BLaER1 (cell line): ENCODE measurements around the gene SPI1.

Experiments
- H3K27ac ChIP-seq: shearing (Covaris generic); formaldehyde crosslinking; 2 replicates; pipeline ENCODE4 v1.8.1; 2022
- H3K27me3 ChIP-seq: shearing (Covaris generic); formaldehyde crosslinking; 2 replicates; pipeline ENCODE4 v1.8.1; 2022
- H3K36me3 ChIP-seq: shearing (Covaris generic); formaldehyde crosslinking; 2 replicates; pipeline ENCODE4 v1.8.1; 2022
- H3K4me1 ChIP-seq: shearing (Covaris generic); formaldehyde crosslinking; 2 replicates; pipeline ENCODE4 v1.8.1; 2022
- H3K4me2 ChIP-seq: shearing (Covaris generic); formaldehyde crosslinking; 2 replicates; pipeline ENCODE4 v1.8.1; 2022
- H3K4me3 ChIP-seq: shearing (Covaris generic); formaldehyde crosslinking; 2 replicates; pipeline ENCODE4 v1.8.1; 2022
- H3K9ac ChIP-seq: shearing (Covaris generic); formaldehyde crosslinking; 2 replicates; pipeline ENCODE4 v1.8.1; 2022
- H3K9me3 ChIP-seq: shearing (Covaris generic); formaldehyde crosslinking; 2 replicates; pipeline ENCODE4 v1.8.1; 2022
- H4K20me1 ChIP-seq: shearing (Covaris generic); formaldehyde crosslinking; 2 replicates; pipeline ENCODE4 v1.8.1; 2022
- Cebpa-rat ChIP-seq: shearing (Covaris generic); IDR thresholded peaks from 2 replicates; pipeline ENCODE4 v1.8.1; 2022

The SPI1 gene

GRCh38 chr11:47376107-47376524 is 2.2 kb downstream of the SPI1 start:
- Histone ChIP-seq H3K27me3 (no peaks in the 10 kb centered on the region), H3K27ac (peak overlapping the region; percentile 99), H4K20me1 (peaks cover 23% of the 10 kb centered on the region; the same call in 1 of the 2 replicates), H3K4me2 (peak overlapping the region; percentile 100), H3K9ac (peak overlapping the region; percentile 97), H3K4me3 (peak overlapping the region; percentile 83), H3K4me1 (peaks cover 53% of the 10 kb centered on the region), H3K9me3 (no peaks in the 10 kb centered on the region), H3K36me3 (peaks cover 45% of the 10 kb centered on the region)
- TF ChIP-seq Cebpa-rat: no peak

GRCh38 chr11:47375546-47376085 is 2.7 kb downstream of the SPI1 start:
- no peaks in the 10 kb centered on the region for H3K27me3 ChIP-seq
- peaks cover 50% of the 10 kb centered on the region for H3K36me3 ChIP-seq
- peaks cover 23% of the 10 kb centered on the region; the same call in 1 of the 2 replicates for H4K20me1 ChIP-seq
- H3K4me3 ChIP-seq: peak overlapping the region; percentile 83
- TF ChIP-seq Cebpa-rat: no peak
- peak overlapping the region; percentile 99 for H3K27ac ChIP-seq
- no peaks in the 10 kb centered on the region for H3K9me3 ChIP-seq
- H3K9ac ChIP-seq: peak overlapping the region; percentile 97
- peak overlapping the region; percentile 100 for H3K4me2 ChIP-seq
- H3K4me1 ChIP-seq: peaks cover 53% of the 10 kb centered on the region

GRCh38 chr11:47375020-47375419 is 3.3 kb downstream of the SPI1 start:
- Histone ChIP-seq H4K20me1 (peaks cover 28% of the 10 kb centered on the region; the same call in 1 of the 2 replicates), H3K27me3 (no peaks in the 10 kb centered on the region), H3K4me1 (peaks cover 56% of the 10 kb centered on the region), H3K27ac (peak overlapping the region; percentile 99), H3K4me3 (no peak overlapping the region), H3K9me3 (no peaks in the 10 kb centered on the region), H3K9ac (peak overlapping the region; percentile 97), H3K4me2 (peak overlapping the region; percentile 100), H3K36me3 (peaks cover 56% of the 10 kb centered on the region)
- no peak for TF ChIP-seq Cebpa-rat

GRCh38 chr11:47374720-47375019 is 3.7 kb downstream of the SPI1 start:
- peaks cover 60% of the 10 kb centered on the region for H3K36me3 ChIP-seq
- no peaks in the 10 kb centered on the region for H3K27me3 ChIP-seq
- peak overlapping the region; percentile 99 for H3K27ac ChIP-seq
- TF ChIP-seq Cebpa-rat: no peak
- peaks cover 32% of the 10 kb centered on the region; the same call in 1 of the 2 replicates for H4K20me1 ChIP-seq
- H3K4me3 ChIP-seq: no peak overlapping the region
- H3K4me1 ChIP-seq: peaks cover 59% of the 10 kb centered on the region
- H3K9ac ChIP-seq: peak overlapping the region; percentile 97; the same call in 1 of the 2 replicates
- peak overlapping the region; percentile 100 for H3K4me2 ChIP-seq
- H3K9me3 ChIP-seq: no peaks in the 10 kb centered on the region

- TF ChIP-seq Cebpa-rat: no peak
- H3K4me2 ChIP-seq: peak overlapping the region; percentile 100
- no peaks in the 10 kb centered on the region for H3K9me3 ChIP-seq
- H3K4me1 ChIP-seq: peaks cover 59% of the 10 kb centered on the region
- peaks cover 63% of the 10 kb centered on the region for H3K36me3 ChIP-seq
- peaks cover 35% of the 10 kb centered on the region; the same call in 1 of the 2 replicates for H4K20me1 ChIP-seq
- H3K27ac ChIP-seq: peak overlapping the region; percentile 99
- H3K9ac ChIP-seq: peak overlapping the region; percentile 57; the same call in 1 of the 2 replicates
- H3K4me3 ChIP-seq: no peak overlapping the region
- H3K27me3 ChIP-seq: no peaks in the 10 kb centered on the region
Measured at GRCh38 chr11:47373876-47374719, 4.2 kb downstream of the SPI1 start.

- no peaks in the 10 kb centered on the region for H3K27me3 ChIP-seq
- TF ChIP-seq Cebpa-rat: no peak
- peaks cover 48% of the 10 kb centered on the region; the same call in 1 of the 2 replicates for H4K20me1 ChIP-seq
- peaks cover 52% of the 10 kb centered on the region for H3K4me1 ChIP-seq
- H3K4me3 ChIP-seq: no peak overlapping the region
- H3K9me3 ChIP-seq: no peaks in the 10 kb centered on the region
- H3K4me2 ChIP-seq: no peak overlapping the region
- H3K9ac ChIP-seq: no peak overlapping the region
- H3K27ac ChIP-seq: no peak overlapping the region
- peaks cover 79% of the 10 kb centered on the region for H3K36me3 ChIP-seq
Measured at GRCh38 chr11:47372422-47372821, 5.9 kb downstream of the SPI1 start.

GRCh38 chr11:47369676-47370075 is 8.7 kb downstream of the SPI1 start:
- Histone ChIP-seq H3K36me3 (peaks cover 92% of the 10 kb centered on the region), H3K4me2 (no peak overlapping the region), H3K27me3 (no peaks in the 10 kb centered on the region), H3K27ac (no peak overlapping the region), H3K9ac (0 out of 2 replicates have a peak overlapping the region, but pooled peaks have one; percentile 1), H3K4me3 (no peak overlapping the region), H4K20me1 (peaks cover 36% of the 10 kb centered on the region; the same call in 1 of the 2 replicates), H3K4me1 (peaks cover 51% of the 10 kb centered on the region), H3K9me3 (no peaks in the 10 kb centered on the region)
- TF ChIP-seq Cebpa-rat: no peak

GRCh38 chr11:47366020-47366490 is 12.3 kb downstream of the SPI1 start:
- Histone ChIP-seq H4K20me1 (peaks cover 31% of the 10 kb centered on the region; the same call in 1 of the 2 replicates), H3K9ac (peak overlapping the region; percentile 30; the same call in 1 of the 2 replicates), H3K27ac (0 out of 2 replicates have a peak overlapping the region, but pooled peaks have one; percentile 23), H3K27me3 (no peaks in the 10 kb centered on the region), H3K4me1 (peaks cover 72% of the 10 kb centered on the region), H3K4me3 (no peak overlapping the region), H3K9me3 (no peaks in the 10 kb centered on the region), H3K36me3 (peaks cover 65% of the 10 kb centered on the region), H3K4me2 (peak overlapping the region; percentile 58)
- no peak for TF ChIP-seq Cebpa-rat

GRCh38 chr11:47361419-47361818 is 16.9 kb downstream of the SPI1 start:
- peak overlapping the region; percentile 99 for H3K27ac ChIP-seq
- peak overlapping the region; percentile 79 for H3K9ac ChIP-seq
- H3K36me3 ChIP-seq: peaks cover 30% of the 10 kb centered on the region
- peaks cover 81% of the 10 kb centered on the region for H3K4me1 ChIP-seq
- no peaks in the 10 kb centered on the region for H3K27me3 ChIP-seq
- no peak overlapping the region for H3K4me3 ChIP-seq
- H4K20me1 ChIP-seq: peaks cover 6% of the 10 kb centered on the region; the same call in 1 of the 2 replicates
- TF ChIP-seq Cebpa-rat: no peak
- H3K4me2 ChIP-seq: peak overlapping the region; percentile 80
- no peaks in the 10 kb centered on the region for H3K9me3 ChIP-seq

- Histone ChIP-seq H3K4me2 (peak overlapping the region; percentile 80), H3K4me1 (peaks cover 71% of the 10 kb centered on the region), H3K9ac (peak overlapping the region; percentile 79; the same call in 1 of the 2 replicates), H3K36me3 (peaks cover 30% of the 10 kb centered on the region), H3K4me3 (no peak overlapping the region), H3K27ac (peak overlapping the region; percentile 99), H3K9me3 (no peaks in the 10 kb centered on the region), H3K27me3 (no peaks in the 10 kb centered on the region), H4K20me1 (no peaks in the 10 kb centered on the region; the same call in 1 of the 2 replicates)
- TF ChIP-seq Cebpa-rat: no peak
Measured at GRCh38 chr11:47360341-47360740, 18.0 kb downstream of the SPI1 start.
